Loucy (cell line): ENCODE data around the gene TENM4.

ENCODE experiments used
- H2AFZ ChIP-seq: fragments of 200-600 bp; sonication (generic); 2 replicates; pipeline ENCODE4 v1.6.0; 2016; ENCODE audit warnings: antibody characterized with exemption, mild to moderate bottlenecking, low read length, moderate library complexity
- H3F3A ChIP-seq: fragments of 200-600 bp; 2 replicates; pipeline ENCODE4 v1.6.0; 2016; ENCODE audit warnings: antibody characterized with exemption, low read depth, mild to moderate bottlenecking
- H3K27me3 ChIP-seq: fragments of 200-600 bp; sonication (generic); 2 replicates; pipeline ENCODE4 v1.6.1; 2014; ENCODE audit warnings: low read length, mild to moderate bottlenecking; ENCODE audit not compliant: insufficient read depth, poor library complexity, severe bottlenecking
- H3K36me3 ChIP-seq: fragments of 200-600 bp; sonication (generic); 2 replicates; pipeline ENCODE4 v1.6.1; 2016; ENCODE audit warnings: low read length; ENCODE audit not compliant: insufficient read depth
- H3K4me1 ChIP-seq: fragments of 200-600 bp; sonication (generic); 2 replicates; pipeline ENCODE4 v1.5.1; 2014; ENCODE audit warnings: low read length, mild to moderate bottlenecking; ENCODE audit not compliant: insufficient read depth, poor library complexity, severe bottlenecking
- H3K4me2 ChIP-seq: fragments of 200-600 bp; sonication (generic); 2 replicates; pipeline ENCODE4 v1.6.0; 2014; ENCODE audit warnings: antibody characterized with exemption, low read length, low read depth, mild to moderate bottlenecking; ENCODE audit not compliant: poor library complexity, severe bottlenecking
- H3K4me3 ChIP-seq: fragments of 200-600 bp; sonication (generic); 2 replicates; pipeline ENCODE4 v1.5.1; 2014; ENCODE audit warnings: low read length, mild to moderate bottlenecking, mixed read lengths; ENCODE audit not compliant: poor library complexity, severe bottlenecking
- H3K79me2 ChIP-seq: fragments of 200-600 bp; sonication (generic); 2 replicates; pipeline ENCODE4 v1.6.1; 2014; ENCODE audit warnings: low read length; ENCODE audit not compliant: insufficient read depth
- H3K9ac ChIP-seq: fragments of 200-600 bp; sonication (generic); 2 replicates; pipeline ENCODE4 v1.6.0; 2014; ENCODE audit warnings: mild to moderate bottlenecking, low read depth, low read length, moderate library complexity; ENCODE audit not compliant: poor library complexity, severe bottlenecking
- H3K9me2 ChIP-seq: fragments of 200-600 bp; sonication (generic); replicated peaks from 2 replicates; pipeline ENCODE4 v1.6.1; 2016; ENCODE audit warnings: low read depth, low read length, mixed read lengths
- H3K9me3 ChIP-seq: fragments of 200-600 bp; sonication (generic); 2 replicates; pipeline ENCODE4 v1.6.1; 2014; ENCODE audit warnings: mild to moderate bottlenecking, antibody characterized with exemption, low read length, low read depth; ENCODE audit not compliant: insufficient read depth
- H4K20me1 ChIP-seq: fragments of 200-600 bp; sonication (generic); 2 replicates; pipeline ENCODE4 v1.6.0; 2014; ENCODE audit warnings: antibody characterized with exemption, low read length, mild to moderate bottlenecking; ENCODE audit not compliant: insufficient read depth, poor library complexity, severe bottlenecking
- CTCF ChIP-seq: fragments of 200-600 bp; sonication (generic); conservative IDR thresholded peaks from 2 replicates; pipeline ENCODE4 v1.5.1; 2014; ENCODE audit warnings: mild to moderate bottlenecking, antibody characterized with exemption, low read length
- EZH2phosphoT487 ChIP-seq: fragments of 200-600 bp; IDR thresholded peaks from 2 replicates; pipeline ENCODE4 v1.6.1; 2018; ENCODE audit warnings: antibody characterized with exemption, mild to moderate bottlenecking, moderate library complexity, borderline replicate concordance

Gene TENM4

GRCh38 chr11:79185351-79185750 is 255.5 kb downstream of the TENM4 start:
- H3K9ac ChIP-seq: no peak overlapping the region
- H2AFZ ChIP-seq: no peak overlapping the region
- H3K79me2 ChIP-seq: no peaks in the 10 kb centered on the region
- H3K4me1 ChIP-seq: no peaks in the 10 kb centered on the region
- no peaks in the 10 kb centered on the region for H3F3A ChIP-seq
- H3K27me3 ChIP-seq: no peaks in the 10 kb centered on the region
- H4K20me1 ChIP-seq: no peaks in the 10 kb centered on the region
- TF ChIP-seq CTCF (no peak), EZH2phosphoT487 (no peak)
- no peaks in the 10 kb centered on the region for H3K36me3 ChIP-seq
- no peak overlapping the region for H3K4me3 ChIP-seq
- no peak overlapping the region for H3K4me2 ChIP-seq
- no peaks in the 10 kb centered on the region for H3K9me2 ChIP-seq
- no peaks in the 10 kb centered on the region for H3K9me3 ChIP-seq

- Histone ChIP-seq H3K36me3 (no peaks in the 10 kb centered on the region), H4K20me1 (no peaks in the 10 kb centered on the region), H3K4me2 (no peak overlapping the region), H3K9ac (no peak overlapping the region), H3K4me1 (no peaks in the 10 kb centered on the region), H3K9me3 (no peaks in the 10 kb centered on the region), H3F3A (no peaks in the 10 kb centered on the region), H3K4me3 (no peak overlapping the region), H3K27me3 (no peaks in the 10 kb centered on the region), H3K79me2 (no peaks in the 10 kb centered on the region), H3K9me2 (no peaks in the 10 kb centered on the region), H2AFZ (no peak overlapping the region)
- no peak for TF ChIP-seq EZH2phosphoT487
- no peak for TF ChIP-seq CTCF
Observed at GRCh38 chr11:79184285-79184684, 256.5 kb downstream of the TENM4 start.

- no peaks in the 10 kb centered on the region for H3K4me1 ChIP-seq
- no peaks in the 10 kb centered on the region for H4K20me1 ChIP-seq
- no peak overlapping the region for H3K9ac ChIP-seq
- TF ChIP-seq EZH2phosphoT487 (no peak), CTCF (no peak)
- no peaks in the 10 kb centered on the region for H3K9me2 ChIP-seq
- no peaks in the 10 kb centered on the region for H3K9me3 ChIP-seq
- no peak overlapping the region for H2AFZ ChIP-seq
- no peaks in the 10 kb centered on the region for H3K27me3 ChIP-seq
- H3F3A ChIP-seq: no peaks in the 10 kb centered on the region
- H3K4me2 ChIP-seq: no peak overlapping the region
- H3K4me3 ChIP-seq: no peak overlapping the region
- no peaks in the 10 kb centered on the region for H3K36me3 ChIP-seq
- no peaks in the 10 kb centered on the region for H3K79me2 ChIP-seq
Observed at GRCh38 chr11:79182794-79183193, 258.0 kb downstream of the TENM4 start.
